Hematopoietic multipotent progenitor cell treated with erythropoietin and hydrocortisone succinate and interleukin-3 and kit ligand, for 15 days (in vitro differentiated cells): Measurements from ENCODE around the gene CYS1.
"Not testable (repeated sequence)": the region's sequence is repeated elsewhere in the genome, so short reads cannot be mapped to it uniquely, and the experiment has no call there.

ENCODE experiments used
- DNase-seq: peaks from one replicate; pipeline ENCODE4 v3.0.0-alpha.2; 2015; ENCODE audit warnings: low spot score

CYS1 gene

GRCh38 chr2:10091889-10092244 is 11.7 kb upstream of the CYS1 start:
- DNase-seq: not testable (repeated sequence)

GRCh38 chr2:10091182-10091888 is 11.1 kb upstream of the CYS1 start:
- DNase-seq: no peak

DNA sequence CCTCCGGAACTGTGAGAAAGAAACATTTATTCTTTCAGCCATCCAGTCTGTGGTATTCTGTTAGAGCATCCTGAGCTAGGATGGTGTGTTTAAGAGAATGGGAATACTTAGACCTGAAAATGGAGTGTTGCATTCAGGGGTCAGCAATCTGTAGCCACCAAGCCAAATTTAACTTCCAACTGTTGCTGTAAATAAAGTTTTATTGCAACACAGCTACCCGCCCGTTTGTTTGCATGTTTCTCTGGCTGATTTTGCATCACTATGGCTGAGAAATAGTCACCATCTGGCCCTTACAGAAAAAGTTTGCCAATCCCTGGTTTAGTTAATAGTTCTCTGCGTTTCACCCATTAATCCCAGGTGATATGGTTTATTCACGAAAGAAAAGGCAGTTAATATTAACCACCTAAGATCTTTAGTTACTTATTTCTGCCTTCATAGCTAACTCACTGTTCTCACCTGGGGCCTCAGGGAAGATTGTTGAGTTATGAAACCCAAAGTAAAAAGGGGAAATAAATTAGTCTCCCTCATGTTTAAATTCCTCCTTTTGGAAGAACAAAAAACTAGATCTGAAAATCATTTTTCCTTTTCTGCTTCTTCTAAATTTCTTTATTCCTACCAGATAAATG is 9.5 kb upstream of the CYS1 start:
- no peak for DNase-seq

DNA sequence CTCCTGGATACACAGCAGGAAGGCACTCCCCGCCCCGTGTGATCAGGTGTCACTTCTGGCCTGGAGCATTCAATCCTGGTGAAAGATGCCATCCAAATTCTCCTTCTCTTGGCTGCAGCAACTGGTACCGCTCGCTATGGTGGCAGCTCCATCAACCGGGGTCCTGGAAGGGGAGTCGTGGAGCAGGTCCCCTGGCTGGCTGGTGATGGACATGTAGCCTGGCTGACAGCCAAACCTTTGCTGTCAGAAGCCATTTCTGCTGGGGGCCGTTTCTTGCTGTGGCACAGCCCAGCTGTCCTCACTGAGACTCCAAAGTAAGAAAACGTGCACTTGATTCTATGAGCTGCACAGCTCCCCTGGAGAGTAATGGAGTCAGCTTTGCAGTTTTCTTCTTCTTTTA is 7.1 kb upstream of the CYS1 start:
- DNase-seq: no peak

- no peak for DNase-seq
Observed at GRCh38 chr2:10086950-10087349, 6.7 kb upstream of the CYS1 start.

- no peak for DNase-seq
Observed at GRCh38 chr2:10085668-10086059, 5.5 kb upstream of the CYS1 start.

- DNase-seq: no peak
Observed at GRCh38 chr2:10085043-10085667, 4.9 kb upstream of the CYS1 start.

DNA sequence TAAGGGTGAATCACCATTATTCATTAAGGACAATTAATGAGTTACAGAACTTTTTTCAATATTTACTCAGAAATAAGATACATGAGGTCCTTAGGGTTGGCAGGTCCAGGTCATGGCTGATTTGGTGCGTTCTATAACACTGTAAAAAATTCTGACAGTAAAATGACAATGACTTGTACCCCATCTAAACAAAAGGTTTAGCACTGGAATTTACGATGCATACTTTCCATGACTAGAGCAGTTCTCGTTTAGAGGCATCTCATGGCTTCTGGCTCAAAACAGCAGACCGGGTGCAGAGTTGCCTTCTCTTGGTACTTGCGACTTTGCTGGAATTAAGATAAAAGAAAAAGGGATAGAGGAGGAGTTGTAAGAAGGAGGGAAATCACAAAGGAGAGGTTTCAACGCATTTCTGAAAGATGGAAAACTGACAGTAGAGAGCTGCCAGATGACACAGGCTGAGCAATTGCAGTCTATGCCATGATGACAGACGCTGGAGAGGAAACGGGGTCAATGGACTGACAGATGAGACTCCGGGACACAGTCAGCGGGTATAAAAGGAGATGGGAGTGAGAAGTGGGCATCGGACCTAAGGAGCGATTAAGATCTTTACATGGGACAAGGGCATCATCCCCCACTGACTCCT is 4.1 kb upstream of the CYS1 start:
- no peak for DNase-seq

DNA sequence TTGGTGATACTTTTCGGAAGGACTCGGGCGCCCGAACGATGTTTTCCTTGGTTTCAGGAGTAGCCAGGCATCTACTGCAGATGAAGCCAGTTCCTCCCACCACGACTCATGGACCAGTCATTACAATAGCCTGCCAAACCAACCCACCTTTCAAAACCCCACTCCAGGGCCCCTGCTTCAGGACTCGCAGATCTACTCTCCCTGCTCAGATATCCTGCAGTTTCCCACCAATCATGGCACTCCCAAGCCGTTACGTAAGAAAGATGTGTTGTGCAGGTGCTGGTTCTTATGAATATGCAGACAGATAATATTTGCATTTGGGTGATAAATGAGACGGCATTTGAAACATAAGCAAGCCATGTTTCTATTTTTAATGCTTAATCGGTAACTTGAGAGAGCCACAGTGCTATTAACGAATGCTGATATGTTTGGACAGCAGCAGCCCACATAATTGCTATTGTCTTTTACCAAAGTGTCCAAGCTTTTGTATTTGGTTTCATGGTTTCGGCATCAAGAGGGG is 3.5 kb upstream of the CYS1 start:
- no peak for DNase-seq

GRCh38 chr2:10083046-10083445 is 2.8 kb upstream of the CYS1 start:
- no peak for DNase-seq

DNA sequence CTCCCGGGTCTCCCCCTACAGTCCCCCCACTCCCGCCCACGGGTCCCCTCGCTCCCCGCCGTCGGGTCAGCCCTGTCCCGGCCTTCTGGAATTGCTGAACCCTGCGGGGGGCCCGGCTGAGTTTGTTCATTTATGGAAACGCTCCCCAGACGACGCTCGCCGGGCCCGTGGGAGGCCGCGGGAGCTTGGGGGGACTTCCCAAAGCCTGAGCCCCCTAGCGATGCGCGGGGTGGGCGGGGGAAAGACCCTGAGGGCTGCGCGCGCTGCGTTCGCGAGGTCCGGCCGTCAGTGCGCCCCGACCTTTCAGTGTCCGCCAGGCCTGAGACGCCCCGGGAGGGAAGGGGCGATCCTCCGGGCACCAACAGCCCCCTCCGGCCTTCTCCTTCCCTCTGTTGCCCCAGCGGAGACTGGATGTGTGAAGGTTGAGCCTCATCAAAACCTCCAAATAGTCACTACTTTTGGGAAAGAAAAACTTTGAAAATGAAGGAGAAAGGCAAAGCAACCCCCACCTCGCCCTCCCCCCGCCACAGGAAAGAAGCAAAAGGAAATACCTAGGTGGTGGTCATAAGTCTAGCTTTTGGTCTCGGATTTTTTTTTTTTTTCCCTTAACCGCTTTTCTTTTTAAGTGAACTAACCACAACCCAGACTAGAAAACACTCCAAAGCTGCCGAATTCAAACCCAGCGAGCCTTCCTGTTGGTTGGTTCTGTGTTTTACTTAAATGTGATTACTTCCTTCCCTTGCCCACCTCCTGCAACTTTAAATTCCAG is 509 bp upstream of the CYS1 start:
- no peak for DNase-seq

GRCh38 chr2:10079266-10079869 is 843 bp downstream of the CYS1 start:
- no peak for DNase-seq

GRCh38 chr2:10078704-10079265 is 1.4 kb downstream of the CYS1 start:
- no peak for DNase-seq

- DNase-seq: no peak
Observed at GRCh38 chr2:10078001-10078400, 2.2 kb downstream of the CYS1 start.

GRCh38 chr2:10076988-10077527 is 3.2 kb downstream of the CYS1 start:
- no peak for DNase-seq

GRCh38 chr2:10076511-10076910 is 3.7 kb downstream of the CYS1 start:
- no peak for DNase-seq

DNA sequence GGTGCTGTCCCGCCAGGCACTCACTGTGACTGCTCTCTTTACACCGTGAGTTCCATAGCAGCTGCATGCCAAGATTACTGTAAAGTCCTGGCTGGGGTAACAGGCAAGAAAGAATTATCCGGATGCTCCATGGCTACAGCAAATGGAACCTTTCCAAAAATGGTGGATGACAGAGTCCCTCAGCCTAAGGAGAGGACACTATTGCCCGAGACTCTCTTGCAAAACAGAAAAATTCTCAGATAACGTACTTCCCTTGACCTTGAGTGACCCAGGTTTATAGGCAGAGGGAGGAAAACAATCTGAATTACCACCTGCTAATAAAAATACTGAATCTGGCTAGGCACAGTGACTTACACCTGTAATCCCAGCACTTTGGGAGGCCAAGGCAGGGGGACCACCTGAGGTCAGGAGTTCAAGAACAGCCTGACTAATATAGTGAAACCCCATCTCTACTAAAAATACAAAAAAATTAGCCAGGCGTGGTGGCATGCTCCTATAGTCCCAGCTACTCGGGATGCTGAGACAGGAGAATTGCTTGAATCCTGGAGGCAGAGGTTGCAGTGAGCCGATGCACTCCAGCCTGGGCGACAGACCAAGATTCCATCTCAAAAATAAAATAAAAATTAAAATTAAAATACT is 4.5 kb downstream of the CYS1 start:
- DNase-seq: no peak

DNA sequence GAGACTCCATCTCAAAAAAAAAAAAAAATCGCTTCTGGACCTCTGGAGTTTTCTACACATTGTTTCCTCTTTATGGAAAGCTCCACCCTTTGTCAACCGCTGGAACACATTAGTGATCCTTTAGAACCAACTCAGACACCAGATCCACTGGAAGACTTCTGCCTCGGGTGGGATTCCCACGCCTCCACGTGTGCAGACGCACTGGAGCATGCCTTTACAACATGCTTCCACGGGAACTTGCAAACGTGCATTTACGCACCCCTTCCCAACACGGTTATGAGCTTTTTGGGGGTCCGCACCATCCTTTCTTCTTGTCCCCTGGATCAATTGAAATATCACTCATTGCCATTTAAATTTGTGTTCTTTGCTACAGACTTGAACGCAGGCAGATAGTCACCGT is 5.1 kb downstream of the CYS1 start:
- no peak for DNase-seq

DNA sequence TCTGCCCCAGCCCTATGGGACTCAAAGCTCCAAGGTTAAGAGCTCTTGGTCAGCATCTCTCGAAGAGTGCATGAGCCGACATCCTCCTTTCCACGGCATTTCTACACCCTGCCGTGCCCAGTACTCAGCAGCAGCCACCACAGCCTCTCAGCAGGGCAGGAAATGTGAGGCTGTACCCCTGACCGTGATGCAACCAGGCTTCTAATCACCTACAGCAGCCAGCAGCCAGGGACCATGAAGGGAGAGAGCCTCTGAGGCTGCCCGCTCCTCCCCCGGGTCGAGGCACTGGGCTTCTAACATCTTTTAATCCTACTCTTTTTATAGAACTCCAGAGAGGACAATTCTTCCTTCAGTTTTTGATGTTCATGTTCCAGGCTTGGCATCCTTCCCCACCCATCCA is 6.5 kb downstream of the CYS1 start:
- no peak for DNase-seq

DNA sequence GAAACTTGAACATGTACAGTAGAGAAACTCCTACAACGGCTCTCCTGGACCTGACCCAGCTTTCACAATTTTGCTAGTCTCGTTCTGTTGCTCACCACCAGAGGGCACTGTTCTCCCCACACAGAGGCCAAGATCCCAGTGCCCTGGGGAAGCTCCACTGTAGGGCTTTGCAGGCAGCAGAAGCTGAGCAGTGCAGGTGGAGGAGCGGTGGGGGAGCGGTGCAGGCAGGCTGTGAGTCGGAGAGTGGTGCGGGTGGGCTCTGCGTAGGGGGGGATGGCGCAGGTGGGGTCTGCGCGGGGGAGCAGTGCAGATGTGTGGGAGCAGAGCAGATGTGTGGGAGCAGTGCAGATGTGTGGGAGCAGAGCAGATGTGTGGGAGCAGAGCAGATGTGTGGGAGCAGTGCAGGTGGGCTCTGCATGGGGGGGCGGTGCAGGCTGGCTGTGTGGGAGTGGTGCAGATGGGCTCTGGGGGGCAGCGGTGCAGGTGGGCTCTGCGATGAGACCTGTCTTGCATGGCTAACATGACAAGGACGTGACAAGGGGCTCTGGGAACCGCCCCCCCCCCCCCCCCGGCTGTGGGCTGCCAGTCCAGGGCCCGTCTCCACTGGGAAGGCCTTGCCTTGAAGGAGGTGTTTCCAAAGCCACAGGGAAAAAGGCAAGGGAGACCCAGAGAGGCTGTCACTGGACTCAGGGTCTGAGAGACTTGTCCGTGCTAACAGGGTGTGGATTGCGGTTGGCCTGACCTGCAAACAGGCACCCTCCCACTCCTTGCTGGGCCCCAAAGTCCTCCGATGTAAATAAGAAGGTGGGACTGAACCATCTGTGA is 7.3 kb downstream of the CYS1 start:
- DNase-seq: peak; percentile 80
